ENCODE measurements around the gene VSTM4. TPM values are rescaled to one million over a fixed set of nuclear protein-coding genes. Genes with fewer than 3 reads are reported as not detected.

The VSTM4 gene
- polyA plus RNA-seq, 1 donor (not counting 4 experiments of a cell fraction or from before 2014, with no cell fraction given): not detected

GRCh38 chr10:49034925-49035324 lies 80.4 kb downstream of the VSTM4 start:
- Histone ChIP-seq H3K9me1 (ENCODE audit: control insufficient read depth, extremely low read depth, insufficient read depth, low read length) (no peaks in the 10 kb centered on the region), H3K4me1 (ENCODE audit: control insufficient read depth, extremely low read depth, insufficient read depth, low read length) (no peaks in the 10 kb centered on the region), H3K9me3 (ENCODE audit: control insufficient read depth, low read depth, low read length) (no peaks in the 10 kb centered on the region), H3K4me2 (ENCODE audit: control insufficient read depth, extremely low read depth, insufficient read depth, low read depth, low read length) (no peak overlapping the region), H3K27ac (ENCODE audit: control insufficient read depth, insufficient read depth, low read length) (no peak overlapping the region), H3K27me3 (ENCODE audit: control insufficient read depth, extremely low read depth, insufficient read depth, low read length) (no peaks in the 10 kb centered on the region), H3K36me3 (ENCODE audit: control insufficient read depth in 2 of 2, extremely low read depth in 1 of 2, insufficient read depth in 2 of 2, low read length in 2 of 2) (no peaks in the 10 kb centered on the region), H3K9ac (ENCODE audit: control insufficient read depth, extremely low read depth, insufficient read depth, low read length) (no peak overlapping the region), H3K79me2 (ENCODE audit: control insufficient read depth, insufficient read depth, low read length) (no peaks in the 10 kb centered on the region), H2AFZ (ENCODE audit: control insufficient read depth, low read length) (no peak overlapping the region), H4K20me1 (ENCODE audit: control insufficient read depth, extremely low read depth, insufficient read depth, low read length) (no peaks in the 10 kb centered on the region), H3K4me3 (ENCODE audit: control insufficient read depth in 2 of 3, extremely low read depth in 1 of 3, insufficient read depth in 2 of 3, low read depth in 1 of 3, low read length in 3 of 3) (no peak overlapping the region)
- FAIRE-seq (no peak), DNase-seq (ENCODE audit: low read depth, low spot score) (no peak)
- TF ChIP-seq CTCF (optimal IDR thresholded peaks at IDR 0.05 in 1 of 3, IDR thresholded peaks at IDR 0.05 in 1 of 3, conservative IDR thresholded peaks at IDR 0.05 in 1 of 3; ENCODE audit: extremely low read depth in 1 of 3, insufficient read depth in 2 of 3, low read length in 3 of 3) (no peak), EZH2 (IDR thresholded peaks at IDR 0.05; ENCODE audit: low read length) (no peak)
- dilution Hi-C loops (cut with MboI; ENCODE audit: extremely low pct_ligation_motif_present, low sequenced_read_pairs): no loop called here

- Histone ChIP-seq H3K9me1 (ENCODE audit: control insufficient read depth, extremely low read depth, insufficient read depth, low read length) (no peaks in the 10 kb centered on the region), H2AFZ (ENCODE audit: control insufficient read depth, low read length) (no peak overlapping the region), H3K27me3 (ENCODE audit: control insufficient read depth, extremely low read depth, insufficient read depth, low read length) (no peaks in the 10 kb centered on the region), H3K27ac (ENCODE audit: control insufficient read depth, insufficient read depth, low read length) (no peak overlapping the region), H4K20me1 (ENCODE audit: control insufficient read depth, extremely low read depth, insufficient read depth, low read length) (no peaks in the 10 kb centered on the region), H3K36me3 (ENCODE audit: control insufficient read depth in 2 of 2, extremely low read depth in 1 of 2, insufficient read depth in 2 of 2, low read length in 2 of 2) (no peaks in the 10 kb centered on the region), H3K9ac (ENCODE audit: control insufficient read depth, extremely low read depth, insufficient read depth, low read length) (no peak overlapping the region), H3K79me2 (ENCODE audit: control insufficient read depth, insufficient read depth, low read length) (no peaks in the 10 kb centered on the region), H3K9me3 (ENCODE audit: control insufficient read depth, low read depth, low read length) (no peaks in the 10 kb centered on the region), H3K4me1 (ENCODE audit: control insufficient read depth, extremely low read depth, insufficient read depth, low read length) (no peaks in the 10 kb centered on the region), H3K4me3 (ENCODE audit: control insufficient read depth in 2 of 3, extremely low read depth in 1 of 3, insufficient read depth in 2 of 3, low read depth in 1 of 3, low read length in 3 of 3) (no peak overlapping the region), H3K4me2 (ENCODE audit: control insufficient read depth, extremely low read depth, insufficient read depth, low read depth, low read length) (no peak overlapping the region)
- DNase-seq (ENCODE audit: low read depth, low spot score) (no peak), FAIRE-seq (no peak)
- dilution Hi-C loops (cut with MboI; ENCODE audit: extremely low pct_ligation_motif_present, low sequenced_read_pairs): no loop called here
- no peak for TF ChIP-seq EZH2 (IDR thresholded peaks at IDR 0.05; ENCODE audit: low read length)
- TF ChIP-seq CTCF (optimal IDR thresholded peaks at IDR 0.05 in 1 of 3, IDR thresholded peaks at IDR 0.05 in 1 of 3, conservative IDR thresholded peaks at IDR 0.05 in 1 of 3; ENCODE audit: extremely low read depth in 1 of 3, insufficient read depth in 2 of 3, low read length in 3 of 3): no peak
Observed at GRCh38 chr10:49033939-49034338, 81.4 kb downstream of the VSTM4 start.
